Lower lobe of right lung (tissue), 2 donors: Measurements from ENCODE around the gene B3GAT3. TPM values are rescaled to one million over a fixed set of nuclear protein-coding genes. Genes with fewer than 3 reads are reported as not detected.
A peak's percentile ranks its signal among the peaks of the same experiment; 100 is the strongest.

Experiments
- ATAC-seq, 2 donors: fragments of 200-7000 bp; cut with Tn5 transposase; one replicate each; pipeline ENCODE4 v1.9.1; 2020 to 2022; ENCODE audit warnings: mild to moderate bottlenecking in 2 of 2, moderate library complexity in 2 of 2
- DNase-seq: peaks from one replicate; pipeline ENCODE4 v3.0.0-alpha.2; 2020
- H3K27ac ChIP-seq: fragments of 200-600 bp; one replicate; pipeline ENCODE4 v1.8.0; 2022
- H3K27me3 ChIP-seq: fragments of 200-600 bp; one replicate; pipeline ENCODE4 v1.8.0; 2022; ENCODE audit warnings: low read depth
- H3K36me3 ChIP-seq: fragments of 200-600 bp; one replicate; pipeline ENCODE4 v1.8.0; 2022; ENCODE audit warnings: mild to moderate bottlenecking
- H3K4me1 ChIP-seq: fragments of 200-600 bp; one replicate; pipeline ENCODE4 v1.8.0; 2022
- H3K4me3 ChIP-seq: fragments of 200-600 bp; one replicate; pipeline ENCODE4 v1.8.0; 2022; ENCODE audit warnings: mild to moderate bottlenecking
- H3K9me3 ChIP-seq: fragments of 200-600 bp; one replicate; pipeline ENCODE4 v1.8.0; 2022
- intact Hi-C: fragments of 100-400 bp; cut with DNase I; formaldehyde crosslinking; loops from one replicate; pipeline ENCODE4 v1.11.0; 2022
- total RNA-seq: library from RNA; stranded (reverse); fragmentation: NEBNext Ultra II Directional; extraction: Animal tissue kit (Norgen Biotek cat#: 25700); gene quantifications from one replicate; pipeline ENCODE4 v1.2.1, GENCODE V29; 2021
- TF ChIP-seq, protein P1 (sequence below): fragments of 200-600 bp; IDR thresholded peaks from one replicate; pipeline ENCODE4 v1.8.0; 2022; ENCODE audit warnings: antibody characterized with exemption, mild to moderate bottlenecking
- donor health status: DM: no; HTN: yes; CAD: no; lungs with severe emphysema.

Gene B3GAT3
- total RNA-seq, 1 donor from 2014 or later, result 32.6 TPM

DNA sequence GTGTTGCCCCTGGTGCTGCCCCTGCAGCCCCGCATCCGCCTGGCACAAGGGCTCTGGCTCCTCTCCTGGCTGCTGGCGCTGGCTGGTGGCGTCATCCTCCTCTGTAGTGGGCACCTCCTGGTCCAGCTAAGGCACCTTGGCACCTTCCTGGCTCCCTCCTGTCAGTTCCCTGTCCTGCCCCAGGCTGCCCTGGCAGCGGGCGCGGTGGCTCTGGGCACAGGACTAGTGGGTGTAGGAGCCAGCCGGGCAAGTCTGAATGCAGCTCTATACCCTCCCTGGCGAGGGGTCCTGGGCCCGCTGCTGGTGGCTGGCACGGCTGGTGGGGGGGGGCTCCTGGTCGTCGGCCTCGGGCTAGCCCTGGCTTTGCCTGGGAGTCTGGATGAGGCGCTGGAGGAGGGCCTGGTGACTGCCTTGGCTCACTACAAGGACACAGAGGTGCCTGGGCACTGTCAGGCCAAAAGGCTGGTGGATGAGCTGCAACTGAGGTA lies 8.5 kb downstream of the B3GAT3 start:
- DNase-seq (no peak), ATAC-seq (peak in 1 of 2 donors; percentile 1)
- Histone ChIP-seq H3K27ac (peak overlapping the region; percentile 92), H3K4me3 (peak overlapping the region; percentile 73), H3K36me3 (peaks cover 46% of the 10 kb centered on the region), H3K4me1 (peaks cover 26% of the 10 kb centered on the region), H3K9me3 (no peaks in the 10 kb centered on the region), H3K27me3 (no peaks in the 10 kb centered on the region)
- TF ChIP-seq, protein P1, sequence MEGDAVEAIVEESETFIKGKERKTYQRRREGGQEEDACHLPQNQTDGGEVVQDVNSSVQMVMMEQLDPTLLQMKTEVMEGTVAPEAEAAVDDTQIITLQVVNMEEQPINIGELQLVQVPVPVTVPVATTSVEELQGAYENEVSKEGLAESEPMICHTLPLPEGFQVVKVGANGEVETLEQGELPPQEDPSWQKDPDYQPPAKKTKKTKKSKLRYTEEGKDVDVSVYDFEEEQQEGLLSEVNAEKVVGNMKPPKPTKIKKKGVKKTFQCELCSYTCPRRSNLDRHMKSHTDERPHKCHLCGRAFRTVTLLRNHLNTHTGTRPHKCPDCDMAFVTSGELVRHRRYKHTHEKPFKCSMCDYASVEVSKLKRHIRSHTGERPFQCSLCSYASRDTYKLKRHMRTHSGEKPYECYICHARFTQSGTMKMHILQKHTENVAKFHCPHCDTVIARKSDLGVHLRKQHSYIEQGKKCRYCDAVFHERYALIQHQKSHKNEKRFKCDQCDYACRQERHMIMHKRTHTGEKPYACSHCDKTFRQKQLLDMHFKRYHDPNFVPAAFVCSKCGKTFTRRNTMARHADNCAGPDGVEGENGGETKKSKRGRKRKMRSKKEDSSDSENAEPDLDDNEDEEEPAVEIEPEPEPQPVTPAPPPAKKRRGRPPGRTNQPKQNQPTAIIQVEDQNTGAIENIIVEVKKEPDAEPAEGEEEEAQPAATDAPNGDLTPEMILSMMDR, result no peak
- intact Hi-C loops, result no loop called here

- H3K9me3 ChIP-seq, result no peaks in the 10 kb centered on the region
- no peaks in the 10 kb centered on the region for H3K27me3 ChIP-seq
- peak; percentile 92 for DNase-seq
- TF ChIP-seq, protein P1, result peak; percentile 85
- ATAC-seq, result peak; percentile 93
- H3K27ac ChIP-seq, result peak within 1 kb of the TSS; percentile 92
- intact Hi-C loops, result no loop called here
- peaks cover 53% of the 10 kb centered on the region for H3K36me3 ChIP-seq
- peak within 1 kb of the TSS; percentile 73 for H3K4me3 ChIP-seq
- H3K4me1 ChIP-seq, result peaks cover 26% of the 10 kb centered on the region
Measured at GRCh38 chr11:62612366-62613290, 9.2 kb downstream of the B3GAT3 start, which contains the start of the genes EML3 and ROM1. TSS of gene EML3 (minus strand) at chr11:62612775. CDS start at chr11:62612457, 318 bp downstream. TSS of gene ROM1 (plus strand) at chr11:62613257. CDS start at chr11:62613282, 25 bp downstream.

DNA sequence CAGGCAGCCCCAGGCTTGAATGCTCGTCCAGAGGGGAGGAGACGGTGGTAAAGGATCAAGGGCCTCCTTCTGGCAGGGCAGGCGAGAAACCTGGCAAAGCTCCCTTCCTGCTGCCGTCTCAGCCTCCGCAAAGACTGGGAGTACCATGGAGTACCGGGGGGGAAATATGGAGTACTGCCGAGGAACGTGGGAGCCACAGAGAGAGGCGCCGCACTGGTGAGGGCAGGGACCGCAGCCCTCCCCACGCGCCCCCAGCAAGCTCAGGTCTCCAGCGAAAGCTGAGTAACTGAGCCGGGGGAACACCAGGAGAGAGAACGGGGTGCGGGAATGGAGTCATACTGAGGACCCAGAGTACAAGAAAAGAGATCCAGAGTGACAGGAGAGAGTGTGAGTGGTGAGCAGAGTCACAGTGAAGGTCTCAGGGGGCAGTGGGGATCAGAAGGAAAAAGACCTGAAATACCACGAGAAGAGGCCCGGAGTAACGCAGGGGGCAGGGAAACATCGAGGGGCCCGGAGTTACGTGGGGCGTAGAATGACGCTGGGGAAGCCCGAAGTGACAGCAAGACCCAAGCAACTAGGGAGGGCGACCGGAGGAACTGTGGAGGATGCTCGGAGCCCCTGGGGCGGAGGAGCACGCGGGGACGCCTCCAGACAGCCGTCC lies 10.0 kb downstream of the B3GAT3 start:
- Histone ChIP-seq H3K4me3 (peak overlapping the region; percentile 73), H3K4me1 (peaks cover 26% of the 10 kb centered on the region), H3K27me3 (no peaks in the 10 kb centered on the region), H3K36me3 (peaks cover 53% of the 10 kb centered on the region), H3K27ac (peak overlapping the region; percentile 92), H3K9me3 (no peaks in the 10 kb centered on the region)
- intact Hi-C loops, result no loop called here
- DNase-seq (peak; percentile 70), ATAC-seq (peak; percentile 27 to 44)
- TF ChIP-seq, protein P1, result no peak

DNA sequence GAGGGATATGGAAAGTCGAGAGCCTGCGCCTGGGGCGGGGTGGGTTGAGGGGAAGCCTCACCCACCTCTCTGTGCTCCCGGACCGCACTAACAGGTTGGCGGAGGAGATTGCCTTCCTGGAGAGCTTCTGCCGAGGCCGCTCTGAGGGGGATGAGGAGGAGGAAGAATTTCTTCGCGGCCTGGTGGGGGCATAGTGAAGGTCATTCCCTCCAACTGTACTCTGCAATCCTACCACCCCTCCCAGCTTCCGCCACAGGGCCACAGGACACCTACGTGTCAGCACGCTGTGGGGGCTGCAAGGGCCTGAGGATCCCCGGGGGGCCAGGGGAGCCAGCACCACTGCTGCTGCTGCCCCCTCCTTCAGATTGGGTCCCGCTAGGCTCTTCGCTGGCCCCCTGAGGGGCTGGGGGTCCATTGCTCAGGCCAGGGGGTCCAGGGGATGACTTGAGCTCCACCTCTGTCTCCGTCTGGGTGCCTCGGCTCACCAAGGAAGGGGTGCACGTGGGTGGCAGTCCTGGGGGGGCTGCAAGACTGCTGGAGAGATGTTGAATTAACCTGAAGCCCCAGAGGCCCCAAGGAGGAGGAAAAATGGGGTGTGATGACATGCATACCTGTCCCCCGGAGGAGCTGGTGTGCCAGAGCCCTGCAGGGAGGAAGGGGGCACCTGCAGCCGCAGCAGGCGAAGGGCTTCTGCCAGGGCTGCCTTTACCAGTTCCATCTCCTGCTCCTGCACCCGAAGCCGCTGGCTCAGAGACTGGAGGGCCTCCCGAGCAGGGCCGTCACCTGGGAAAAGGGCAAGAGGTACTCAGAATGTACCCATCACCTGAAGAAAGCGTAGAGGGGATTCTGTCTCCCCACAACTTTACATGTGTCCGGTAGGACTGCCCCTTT lies 10.7 kb downstream of the B3GAT3 start:
- peak overlapping the region; percentile 92 for H3K27ac ChIP-seq
- peaks cover 26% of the 10 kb centered on the region for H3K4me1 ChIP-seq
- intact Hi-C loops, result no loop called here
- no peaks in the 10 kb centered on the region for H3K9me3 ChIP-seq
- no peak for DNase-seq
- H3K27me3 ChIP-seq, result no peaks in the 10 kb centered on the region
- peak overlapping the region; percentile 73 for H3K4me3 ChIP-seq
- TF ChIP-seq, protein P1, result no peak
- H3K36me3 ChIP-seq, result peaks cover 53% of the 10 kb centered on the region
- ATAC-seq, result no peak

DNA sequence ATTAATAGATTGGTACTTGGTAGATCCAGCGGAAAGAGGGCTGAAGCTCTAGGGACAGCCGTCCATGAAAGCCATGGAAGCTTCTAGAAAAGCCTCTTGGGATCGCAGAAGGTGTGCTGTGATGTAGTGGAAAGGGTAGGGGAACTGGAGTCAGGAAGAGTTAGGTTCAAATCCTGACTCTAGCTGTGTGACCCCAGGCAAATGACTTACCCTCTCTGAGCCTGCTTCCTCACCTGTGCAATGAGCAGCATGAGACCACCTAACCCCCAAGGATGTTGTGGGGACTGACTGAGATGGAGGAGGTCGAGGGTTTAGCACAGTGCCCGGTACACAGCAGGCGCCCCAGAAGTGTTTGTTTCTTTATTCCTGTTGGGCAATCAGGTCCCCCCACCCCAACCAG lies 11.4 kb downstream of the B3GAT3 start:
- no peaks in the 10 kb centered on the region for H3K27me3 ChIP-seq
- peak overlapping the region; percentile 18 for H3K27ac ChIP-seq
- TF ChIP-seq, protein P1, result no peak
- no peak for DNase-seq
- no peak for ATAC-seq
- peaks cover 57% of the 10 kb centered on the region for H3K36me3 ChIP-seq
- no peak overlapping the region for H3K4me3 ChIP-seq
- peaks cover 26% of the 10 kb centered on the region for H3K4me1 ChIP-seq
- intact Hi-C loops, result no loop called here
- H3K9me3 ChIP-seq, result no peaks in the 10 kb centered on the region
